ENCODE results near the gene KIF5B.

DNA sequence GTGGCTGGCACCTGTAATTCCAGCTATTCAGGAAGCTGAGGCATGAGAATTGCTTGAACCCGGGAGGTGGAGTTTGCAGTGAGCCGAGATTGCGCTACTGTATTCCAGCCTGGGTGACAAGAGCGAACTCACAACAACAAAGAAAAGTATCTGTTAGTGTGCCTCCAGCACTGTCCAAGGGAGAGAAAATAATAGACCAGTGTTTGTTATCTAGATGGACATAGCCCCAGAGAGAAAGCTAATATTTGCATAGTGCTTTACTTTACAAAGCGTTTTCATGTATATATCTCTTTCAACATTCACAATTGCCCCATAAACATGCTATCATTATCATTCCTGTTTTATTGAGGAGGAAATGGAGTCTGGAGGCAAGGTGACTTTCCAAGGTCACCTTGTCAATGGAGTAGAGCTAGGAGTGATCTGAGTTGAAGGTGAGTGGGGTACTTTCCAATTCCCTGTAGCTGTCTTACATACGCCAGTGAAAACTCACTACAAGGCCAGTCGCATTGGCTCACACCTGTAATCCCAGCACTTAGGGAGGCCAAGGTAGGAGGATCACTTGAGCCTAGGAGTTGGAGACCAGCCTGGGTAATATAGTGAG, 49.7 kb upstream of the KIF5B start:
- TF ChIP-seq, protein P1, sequence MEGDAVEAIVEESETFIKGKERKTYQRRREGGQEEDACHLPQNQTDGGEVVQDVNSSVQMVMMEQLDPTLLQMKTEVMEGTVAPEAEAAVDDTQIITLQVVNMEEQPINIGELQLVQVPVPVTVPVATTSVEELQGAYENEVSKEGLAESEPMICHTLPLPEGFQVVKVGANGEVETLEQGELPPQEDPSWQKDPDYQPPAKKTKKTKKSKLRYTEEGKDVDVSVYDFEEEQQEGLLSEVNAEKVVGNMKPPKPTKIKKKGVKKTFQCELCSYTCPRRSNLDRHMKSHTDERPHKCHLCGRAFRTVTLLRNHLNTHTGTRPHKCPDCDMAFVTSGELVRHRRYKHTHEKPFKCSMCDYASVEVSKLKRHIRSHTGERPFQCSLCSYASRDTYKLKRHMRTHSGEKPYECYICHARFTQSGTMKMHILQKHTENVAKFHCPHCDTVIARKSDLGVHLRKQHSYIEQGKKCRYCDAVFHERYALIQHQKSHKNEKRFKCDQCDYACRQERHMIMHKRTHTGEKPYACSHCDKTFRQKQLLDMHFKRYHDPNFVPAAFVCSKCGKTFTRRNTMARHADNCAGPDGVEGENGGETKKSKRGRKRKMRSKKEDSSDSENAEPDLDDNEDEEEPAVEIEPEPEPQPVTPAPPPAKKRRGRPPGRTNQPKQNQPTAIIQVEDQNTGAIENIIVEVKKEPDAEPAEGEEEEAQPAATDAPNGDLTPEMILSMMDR (conservative IDR thresholded peaks at IDR 0.05; ENCODE audit: low read length): no peak
- no peak for TF ChIP-seq EZH2phosphoT487 (IDR thresholded peaks at IDR 0.05; ENCODE audit: borderline replicate concordance, low read depth, low read length)
